ENCODE results near the gene SHROOM4. TPM values are rescaled to one million over a fixed set of nuclear protein-coding genes. Genes with fewer than 3 reads are reported as not detected.

The SHROOM4 gene
- total RNA-seq, 1 donor from 2014 or later = not detected

DNA sequence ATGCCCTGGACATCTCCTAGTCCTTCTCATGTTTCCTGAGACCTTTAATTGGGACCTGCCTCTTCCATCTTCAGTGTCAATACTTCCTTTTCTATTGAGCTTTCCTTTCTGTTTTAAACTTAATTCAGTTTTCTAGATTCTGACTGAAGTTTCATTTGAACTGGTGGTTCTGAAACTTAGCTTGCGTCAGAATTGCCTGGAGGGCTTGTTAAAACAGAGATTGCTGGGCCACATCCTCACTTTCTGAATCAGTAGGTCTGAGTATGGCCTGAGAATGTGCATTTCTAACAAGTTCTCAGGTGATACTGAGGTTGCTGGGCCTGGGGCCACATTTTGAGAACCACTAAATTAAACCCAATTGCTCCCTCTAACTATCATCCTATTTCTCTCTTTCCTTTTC lies 191.2 kb downstream of the SHROOM4 start:
- intact Hi-C loops (cut with micrococcal nuclease) = no loop called here

DNA sequence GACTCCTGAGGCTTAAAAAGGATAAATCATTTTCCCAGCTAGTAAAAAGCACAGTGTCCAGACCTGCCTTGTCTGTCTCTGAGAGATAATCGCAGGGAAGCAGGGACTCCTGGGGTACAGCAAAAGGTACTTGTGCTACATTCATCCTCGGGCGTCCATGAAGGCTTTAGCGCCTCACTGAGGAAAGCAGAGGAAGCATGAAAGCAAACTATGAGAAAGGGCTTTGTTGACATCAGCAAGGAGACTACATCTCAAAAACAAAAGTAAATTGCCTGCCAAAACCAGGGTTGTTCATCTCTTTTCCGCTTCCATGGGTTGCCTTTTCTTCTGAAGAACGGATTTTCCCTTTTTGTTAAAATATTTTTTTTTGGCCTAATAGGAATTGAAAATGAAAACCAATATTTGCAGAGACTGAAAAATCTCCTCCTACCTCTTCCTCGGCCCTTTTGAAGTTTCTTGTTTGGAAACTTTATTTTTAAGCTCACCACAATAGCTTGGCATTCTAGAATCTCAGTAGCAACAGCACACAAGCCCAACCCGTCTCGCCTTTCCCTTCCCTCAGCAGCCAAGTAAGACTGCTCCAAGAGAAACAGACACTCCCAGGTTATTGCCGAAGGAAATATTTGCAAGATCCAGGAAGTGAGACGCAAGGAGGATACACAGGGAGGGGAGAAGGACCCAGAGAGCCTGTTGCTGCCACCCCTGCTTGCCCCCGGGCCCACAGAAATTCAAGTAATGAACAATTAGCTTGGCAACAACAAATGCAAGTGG lies 195.0 kb downstream of the SHROOM4 start:
- intact Hi-C loops (cut with micrococcal nuclease) = no loop called here

DNA sequence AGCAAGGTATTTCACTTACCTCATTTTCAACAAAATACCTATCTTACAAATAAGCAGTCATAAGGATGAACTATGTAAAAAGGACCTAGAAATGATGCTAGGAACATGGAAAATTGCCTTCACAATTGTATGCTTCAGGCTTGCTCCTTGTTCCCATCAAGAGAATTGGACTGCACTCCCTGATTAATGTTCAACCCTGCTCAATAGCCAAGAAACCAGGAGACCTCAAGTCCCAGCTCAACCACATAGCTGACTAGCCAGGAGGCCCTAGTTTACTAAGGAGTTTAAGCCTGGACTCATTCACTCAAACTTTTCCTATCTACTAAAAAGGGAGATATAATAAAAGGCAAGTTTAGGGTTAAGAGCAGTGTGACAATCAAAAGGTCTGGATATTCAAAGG lies 196.8 kb downstream of the SHROOM4 start:
- intact Hi-C loops (cut with micrococcal nuclease) = no loop called here

DNA sequence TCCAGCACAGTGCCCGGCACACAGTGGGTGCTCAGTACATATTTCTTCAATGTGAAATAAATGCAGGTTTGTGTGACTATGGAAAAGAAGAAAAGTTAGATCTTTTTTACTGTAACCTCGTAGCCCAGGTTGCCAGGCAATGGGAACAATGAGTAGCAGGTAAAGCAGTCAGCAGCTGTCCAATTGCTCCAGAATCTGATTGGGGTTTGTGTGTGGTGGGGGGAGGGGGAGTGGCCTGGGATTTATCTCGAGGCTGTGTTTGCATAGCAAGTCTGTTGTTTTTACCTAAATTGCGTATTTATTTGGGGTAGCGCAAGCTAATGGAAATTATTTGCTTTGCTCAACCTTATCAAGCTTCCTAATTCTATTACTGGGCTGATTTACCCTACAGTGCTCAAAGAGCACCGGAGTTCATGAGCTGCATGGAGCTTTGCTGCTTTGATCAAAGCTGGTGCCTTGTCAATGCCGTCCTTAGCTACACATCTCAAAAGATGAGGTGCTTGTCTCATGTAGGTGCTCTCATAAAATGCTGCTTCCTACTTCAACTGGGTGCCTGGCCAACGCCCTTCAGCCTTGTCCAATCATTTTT lies 198.3 kb downstream of the SHROOM4 start:
- intact Hi-C loops (cut with micrococcal nuclease) = no loop called here

DNA sequence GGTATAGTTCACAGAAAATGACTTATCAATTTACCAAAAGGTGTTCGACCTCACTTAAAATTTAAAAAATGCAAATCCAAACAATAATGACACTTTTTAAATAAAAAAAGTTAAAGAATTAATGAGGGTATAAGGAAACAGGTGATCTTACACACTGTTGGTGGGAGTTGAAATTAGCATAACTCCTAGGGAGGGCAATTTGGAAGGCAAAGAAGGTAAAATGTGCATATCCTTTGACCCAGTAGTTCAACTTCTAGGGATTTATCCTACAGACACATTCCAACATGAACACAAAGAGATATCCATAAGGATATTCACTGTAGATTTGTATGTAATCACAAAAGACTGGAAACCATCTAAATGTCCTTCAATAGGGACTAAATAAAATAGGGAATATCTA lies 199.5 kb downstream of the SHROOM4 start:
- intact Hi-C loops (cut with micrococcal nuclease) = no loop called here

DNA sequence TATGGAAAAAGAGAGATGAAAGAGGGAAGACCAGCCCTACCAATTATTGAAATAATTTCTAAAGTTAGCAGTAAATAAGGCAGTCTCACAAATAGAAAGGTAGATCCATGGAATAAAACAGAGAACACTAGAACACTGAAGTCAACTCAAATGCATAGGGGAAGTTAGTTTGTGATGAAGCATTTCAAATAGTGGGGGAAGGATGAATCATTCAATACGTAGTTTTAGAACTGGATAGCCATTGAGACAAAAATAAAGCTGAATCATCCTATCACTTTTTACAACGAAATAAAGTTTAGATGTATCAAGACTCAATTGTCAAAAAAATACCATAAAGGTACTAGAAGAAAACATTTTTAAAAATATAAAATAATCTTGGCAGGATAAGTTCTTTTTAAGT lies 200.1 kb downstream of the SHROOM4 start:
- intact Hi-C loops (cut with micrococcal nuclease) = no loop called here

DNA sequence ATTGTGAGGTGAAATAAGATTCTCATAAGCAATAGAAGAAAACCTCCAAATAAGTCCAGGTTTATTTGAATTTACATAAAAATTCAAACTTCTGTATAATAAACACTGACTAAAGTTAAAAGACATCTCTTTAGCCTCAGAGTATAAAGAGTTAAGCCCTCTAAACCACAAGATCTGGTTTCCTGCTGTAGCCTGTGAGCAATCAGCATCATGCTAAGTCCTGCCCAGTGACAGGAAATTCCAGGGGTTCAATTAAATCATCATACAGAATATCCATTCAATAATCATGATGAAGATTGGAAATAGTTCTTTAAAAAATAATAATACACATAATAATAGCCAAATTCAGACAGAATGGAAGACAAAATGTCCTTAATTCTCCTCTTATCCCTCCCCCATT lies 204.2 kb downstream of the SHROOM4 start:
- intact Hi-C loops (cut with micrococcal nuclease) = no loop called here

DNA sequence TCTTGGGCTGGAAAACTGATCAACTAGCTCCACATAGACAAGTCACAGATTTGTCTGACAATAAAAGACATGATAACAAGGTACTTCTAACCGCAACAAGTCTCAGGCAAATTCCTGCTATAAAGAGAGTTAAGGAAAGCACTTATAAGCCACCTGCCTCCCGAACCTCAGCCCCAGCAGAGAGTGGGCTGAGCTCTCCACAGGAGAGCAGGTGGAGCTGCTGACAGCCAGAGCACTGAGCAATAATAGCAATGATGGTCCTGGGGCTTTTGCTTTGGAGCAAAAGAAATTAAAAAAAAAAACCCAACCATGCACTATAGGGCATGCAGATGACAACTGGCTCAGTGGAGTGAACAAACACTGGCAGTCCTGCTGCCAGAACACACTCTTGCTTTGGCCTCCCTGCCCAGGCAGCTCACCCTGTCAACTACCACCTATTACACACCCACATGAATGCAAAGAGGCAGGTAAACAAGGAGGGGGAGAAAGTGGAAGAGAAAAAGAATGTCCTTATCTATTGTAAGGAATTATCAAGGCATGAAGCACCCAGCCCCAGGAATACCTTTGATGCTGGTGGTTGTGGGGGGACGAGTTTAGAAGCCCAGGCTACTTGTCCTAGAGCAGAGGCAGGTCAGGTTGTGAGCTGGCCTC lies 207.6 kb downstream of the SHROOM4 start:
- intact Hi-C loops (cut with micrococcal nuclease) = no loop called here

DNA sequence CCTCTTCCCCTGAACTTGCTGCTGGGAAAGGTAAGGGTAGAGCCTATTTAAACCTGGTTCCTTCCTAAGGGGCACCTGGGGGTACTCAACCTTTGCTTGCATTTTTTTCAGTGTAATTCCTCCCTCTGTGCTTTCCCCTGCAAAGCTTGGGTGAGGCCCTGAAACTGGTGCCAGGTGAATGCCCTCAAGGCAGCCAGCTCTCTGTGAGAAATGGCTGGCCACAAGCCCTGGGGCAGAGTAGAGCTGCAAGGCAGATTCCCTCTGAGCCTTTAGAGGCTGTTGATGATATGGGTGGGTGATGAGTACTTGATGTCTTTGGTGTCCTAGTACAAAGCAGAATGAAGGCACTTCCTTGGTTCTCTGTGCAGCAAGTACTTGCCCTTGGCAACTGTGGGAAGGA lies 217.9 kb downstream of the SHROOM4 start:
- intact Hi-C loops (cut with micrococcal nuclease) = no loop called here

DNA sequence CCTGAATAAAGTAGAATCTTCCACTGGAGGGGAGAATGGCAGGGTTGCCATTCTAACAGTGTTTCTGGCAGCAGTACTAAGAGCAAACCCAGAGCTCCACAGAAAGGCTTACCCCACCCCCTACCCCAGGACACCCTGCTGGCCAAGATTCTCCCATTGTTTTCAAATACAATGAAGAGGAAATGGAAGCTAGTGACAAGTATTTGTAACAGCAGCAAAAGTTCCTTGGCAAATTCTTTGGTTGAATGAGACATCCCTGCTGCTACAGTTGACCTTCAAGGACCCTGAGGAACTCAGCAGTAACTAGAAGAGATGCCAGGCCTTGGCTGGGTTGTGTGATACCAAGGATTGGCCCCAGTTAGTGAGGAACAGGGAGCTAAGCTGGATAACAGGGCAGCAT lies 219.2 kb downstream of the SHROOM4 start:
- intact Hi-C loops (cut with micrococcal nuclease) = no loop called here

DNA sequence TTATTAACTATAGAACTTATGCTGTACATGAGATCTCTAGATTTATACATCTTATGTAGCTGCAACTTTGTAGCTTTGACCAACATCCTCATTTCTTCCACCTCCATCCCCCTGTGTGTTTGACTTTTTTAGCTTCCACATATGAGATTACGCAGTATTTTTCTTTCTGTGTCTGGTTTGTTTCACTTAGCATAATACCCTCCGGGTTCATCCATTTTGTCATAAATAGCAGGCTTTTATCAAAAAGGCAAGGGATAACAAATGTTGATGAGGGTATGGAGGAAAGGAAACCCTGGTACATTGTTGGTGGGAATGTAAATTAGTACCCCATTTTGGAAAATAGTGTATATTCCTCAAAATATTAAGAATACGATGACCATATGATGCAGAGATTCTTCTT lies 227.0 kb downstream of the SHROOM4 start:
- intact Hi-C loops (cut with micrococcal nuclease) = no loop called here

DNA sequence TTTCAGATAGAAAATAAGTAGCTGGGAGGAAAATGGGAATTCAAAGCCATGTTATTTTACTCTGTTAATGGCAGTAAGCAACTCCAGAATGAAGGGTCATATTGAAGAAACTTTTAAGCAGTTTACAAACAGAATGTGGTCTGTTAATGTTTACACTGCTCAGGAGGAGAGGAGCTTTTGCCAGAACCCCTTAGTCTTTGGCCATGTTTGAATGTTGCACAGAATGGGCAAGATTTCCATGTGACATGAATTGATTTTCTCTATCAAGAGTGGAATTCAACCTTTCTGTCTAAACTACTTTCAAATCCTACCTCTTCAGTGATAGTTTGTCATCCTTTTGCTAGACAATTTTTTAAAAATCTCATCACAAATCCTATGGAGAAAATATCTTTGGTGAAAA lies 227.6 kb downstream of the SHROOM4 start:
- intact Hi-C loops (cut with micrococcal nuclease) = no loop called here

DNA sequence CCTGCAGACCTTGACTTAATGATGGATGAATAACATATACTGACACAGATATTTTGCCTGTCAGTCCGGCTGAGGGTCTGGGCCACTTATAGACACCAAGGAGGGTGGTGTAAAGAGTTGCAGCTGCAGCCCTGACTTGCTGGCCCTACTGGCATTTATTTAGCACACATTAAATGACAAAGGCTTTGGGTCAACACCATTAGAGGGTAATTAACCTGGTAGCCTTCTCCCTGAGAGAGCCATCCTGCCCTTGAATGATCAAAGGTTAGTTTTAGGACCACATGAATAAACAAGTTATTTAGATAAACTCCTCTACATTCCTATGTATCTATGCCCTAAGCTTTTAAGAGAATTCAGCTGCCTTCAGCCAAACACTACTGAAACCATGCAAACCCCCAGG lies 232.6 kb downstream of the SHROOM4 start:
- intact Hi-C loops (cut with micrococcal nuclease) = no loop called here

DNA sequence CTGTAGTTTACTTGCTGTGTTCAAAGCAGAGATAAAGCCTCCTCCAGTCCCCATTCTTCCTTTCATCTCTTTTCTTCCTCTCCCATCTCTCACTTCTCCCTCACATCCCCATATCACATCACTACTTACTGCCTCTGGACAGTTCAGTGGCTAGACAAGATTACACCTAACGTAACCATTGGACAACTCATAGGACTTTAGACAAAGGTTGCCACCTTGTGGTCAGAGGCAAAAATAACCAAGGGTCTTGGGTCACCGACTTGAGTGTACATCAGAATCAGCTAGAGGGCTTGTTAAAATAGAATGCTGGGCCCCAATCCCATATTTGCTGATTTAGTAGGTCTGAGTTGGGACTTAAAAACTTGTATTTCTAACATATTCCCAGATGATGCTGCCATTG lies 234.0 kb downstream of the SHROOM4 start:
- intact Hi-C loops (cut with micrococcal nuclease) = loop anchor here (1.0 kb wide), 1 partner anchor 665 kb away; no protein-coding TSS in a partner anchor

DNA sequence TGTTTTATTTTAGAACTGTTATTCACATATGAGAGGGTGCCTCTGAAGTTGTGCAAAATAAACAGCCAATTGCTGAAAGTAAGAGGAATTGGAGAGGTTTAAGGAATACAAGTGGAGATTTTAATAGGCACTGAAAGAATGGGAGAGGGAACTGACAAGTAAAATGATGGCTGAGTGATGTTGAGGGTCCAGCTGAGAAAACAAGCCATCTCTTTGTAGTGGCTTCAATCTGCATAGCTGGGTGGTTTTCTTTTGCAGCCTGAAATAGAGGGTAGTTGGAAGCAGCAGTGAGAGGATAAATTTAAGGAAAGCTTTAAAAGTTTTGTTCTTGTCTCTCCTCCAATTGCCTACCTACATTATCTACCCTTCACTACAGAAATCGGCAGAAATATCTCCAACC lies 236.7 kb downstream of the SHROOM4 start:
- intact Hi-C loops (cut with micrococcal nuclease) = no loop called here

DNA sequence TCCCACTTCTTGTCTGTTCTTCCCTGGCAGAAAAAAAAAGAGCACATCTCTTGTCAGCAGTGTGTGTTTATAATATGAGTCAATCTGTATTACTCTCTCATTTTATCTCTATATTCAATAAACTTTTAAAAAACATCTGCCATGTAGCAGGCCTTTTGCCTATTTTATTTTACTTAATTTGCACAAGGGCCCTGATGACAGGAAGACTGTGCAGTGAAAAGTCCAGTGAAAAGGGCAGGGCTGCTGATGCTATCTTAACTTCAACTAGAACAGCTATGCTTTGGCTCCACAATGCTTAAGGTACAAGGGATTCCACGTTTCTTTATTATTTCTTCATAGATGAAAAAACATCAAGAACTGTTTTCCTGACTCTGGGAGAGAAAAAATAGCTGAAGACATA lies 246.4 kb downstream of the SHROOM4 start:
- intact Hi-C loops (cut with micrococcal nuclease) = no loop called here

DNA sequence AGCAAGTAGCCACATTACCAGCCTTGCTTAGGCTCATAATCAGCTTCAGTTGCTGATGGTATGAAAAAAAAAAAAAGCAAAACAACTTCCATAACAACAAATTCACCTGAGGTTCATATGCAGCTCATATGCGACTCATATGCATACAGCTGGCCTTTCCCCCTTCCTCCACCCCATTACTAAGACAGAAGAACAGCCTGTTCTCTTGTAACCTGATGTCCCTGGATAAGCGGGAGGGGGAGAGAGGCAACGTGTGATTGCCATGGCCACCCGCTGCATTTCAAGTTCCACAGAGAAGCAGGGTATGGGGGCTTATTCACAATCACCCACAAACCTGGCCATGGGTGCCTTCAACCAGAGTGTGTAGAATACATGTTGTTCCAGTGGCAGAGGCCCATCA lies 248.3 kb downstream of the SHROOM4 start:
- intact Hi-C loops (cut with micrococcal nuclease) = no loop called here

Other genes starting within 250 kb of the SHROOM4 start
- not detected in 2 replicates for gene BMP15, start 96.5 kb upstream of the SHROOM4 start, total RNA-seq

All from T-helper 1 cell treated with Interleukin-12 subunit alpha and Interleukin-12 subunit beta and Interleukin-4 antibody, amounts not matched to agents 30 ng/mL and 1 ng/mL, for 36 hours (primary cell).